DND-41 (cell line): ENCODE results near the gene SLC22A7.
"Not testable (repeated sequence)": the region's sequence is repeated elsewhere in the genome, so short reads cannot be mapped to it uniquely, and the experiment has no call there.

ENCODE experiments used
- ATAC-seq: fragments of 200-7000 bp; cut with Tn5 transposase; 3 replicates; pipeline ENCODE4 v1.9.1; 2021; ENCODE audit warnings: low read depth; ENCODE audit not compliant: insufficient read depth
- DNase-seq: peaks from one replicate; pipeline ENCODE4 v3.0.0-alpha.2; 2020
- H2AFZ ChIP-seq: 2 replicates; pipeline ENCODE4 v1.6.0; 2012; ENCODE audit warnings: low read depth, low read length
- H3K27ac ChIP-seq: 2 replicates; pipeline ENCODE4 v1.5.1; 2012; ENCODE audit warnings: low read length, inconsistent platforms
- H3K27me3 ChIP-seq: fragments of 200-600 bp; sonication (generic); 2 replicates; pipeline ENCODE4 v1.6.0; 2012; ENCODE audit warnings: low read length, mild to moderate bottlenecking, inconsistent platforms; ENCODE audit not compliant: insufficient read depth, poor library complexity
- H3K36me3 ChIP-seq: 2 replicates; pipeline ENCODE4 v1.5.1; 2012; ENCODE audit warnings: low read length, inconsistent platforms; ENCODE audit not compliant: insufficient read depth
- H3K4me1 ChIP-seq: 2 replicates; pipeline ENCODE4 v1.5.1; 2012; ENCODE audit warnings: mild to moderate bottlenecking, low read length; ENCODE audit not compliant: insufficient read depth
- H3K4me2 ChIP-seq: 2 replicates; pipeline ENCODE4 v1.6.0; 2012; ENCODE audit warnings: mild to moderate bottlenecking, moderate library complexity, low read length, inconsistent platforms; ENCODE audit not compliant: insufficient read depth
- H3K4me3 ChIP-seq, 2 experiments: fragments of 200-600 bp in 1 of 2; shearing (Covaris generic) in 1 of 2; 2 replicates each; pipeline ENCODE4 v1.5.1; 2012 to 2016; ENCODE audit warnings: inconsistent platforms in 2 of 2, low read length in 2 of 2, mild to moderate bottlenecking in 2 of 2, low read depth in 1 of 2, moderate library complexity in 1 of 2
- H3K79me2 ChIP-seq: 2 replicates; pipeline ENCODE4 v1.6.0; 2012; ENCODE audit warnings: low read length, inconsistent platforms; ENCODE audit not compliant: insufficient read depth
- H3K9ac ChIP-seq: 2 replicates; pipeline ENCODE4 v1.6.0; 2012; ENCODE audit warnings: low read depth, mild to moderate bottlenecking, inconsistent platforms, low read length, moderate library complexity
- H3K9me3 ChIP-seq: 2 replicates; pipeline ENCODE4 v1.5.1; 2012; ENCODE audit warnings: low read length, moderate library complexity, mild to moderate bottlenecking, inconsistent platforms; ENCODE audit not compliant: insufficient read depth, severe bottlenecking
- H4K20me1 ChIP-seq: 2 replicates; pipeline ENCODE4 v1.6.0; 2012; ENCODE audit warnings: low read length; ENCODE audit not compliant: insufficient read depth
- EZH2 ChIP-seq: IDR thresholded peaks from 3 replicates; pipeline ENCODE4 v1.6.1; 2012; ENCODE audit warnings: borderline replicate concordance, low read depth, mild to moderate bottlenecking, moderate library complexity, low read length, inconsistent platforms; ENCODE audit not compliant: severe bottlenecking
- TF ChIP-seq, protein P1 (sequence below): IDR thresholded peaks from 2 replicates; pipeline ENCODE4 v1.5.1; 2012; ENCODE audit warnings: borderline replicate concordance, low read length, moderate library complexity, mild to moderate bottlenecking; ENCODE audit not compliant: poor library complexity, severe bottlenecking; ENCODE audit errors: extremely low read depth

The SLC22A7 gene

DNA sequence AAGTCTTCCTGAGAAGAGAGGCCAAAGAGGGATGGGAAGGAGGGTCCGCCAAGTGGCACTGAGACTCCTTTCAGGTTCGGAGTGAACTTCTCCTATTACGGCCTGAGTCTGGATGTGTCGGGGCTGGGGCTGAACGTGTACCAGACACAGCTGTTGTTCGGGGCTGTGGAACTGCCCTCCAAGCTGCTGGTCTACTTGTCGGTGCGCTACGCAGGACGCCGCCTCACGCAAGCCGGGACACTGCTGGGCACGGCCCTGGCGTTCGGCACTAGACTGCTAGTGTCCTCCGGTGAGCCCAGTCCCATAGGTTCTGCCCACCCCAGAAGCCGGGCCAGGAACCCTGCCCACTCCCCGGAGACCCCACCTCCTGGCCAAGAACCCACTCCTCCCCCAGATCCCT, 4.1 kb downstream of the SLC22A7 start:
- no peaks in the 10 kb centered on the region for H3K36me3 ChIP-seq
- H3K4me3 ChIP-seq: no peak overlapping the region
- TF ChIP-seq, protein P1, sequence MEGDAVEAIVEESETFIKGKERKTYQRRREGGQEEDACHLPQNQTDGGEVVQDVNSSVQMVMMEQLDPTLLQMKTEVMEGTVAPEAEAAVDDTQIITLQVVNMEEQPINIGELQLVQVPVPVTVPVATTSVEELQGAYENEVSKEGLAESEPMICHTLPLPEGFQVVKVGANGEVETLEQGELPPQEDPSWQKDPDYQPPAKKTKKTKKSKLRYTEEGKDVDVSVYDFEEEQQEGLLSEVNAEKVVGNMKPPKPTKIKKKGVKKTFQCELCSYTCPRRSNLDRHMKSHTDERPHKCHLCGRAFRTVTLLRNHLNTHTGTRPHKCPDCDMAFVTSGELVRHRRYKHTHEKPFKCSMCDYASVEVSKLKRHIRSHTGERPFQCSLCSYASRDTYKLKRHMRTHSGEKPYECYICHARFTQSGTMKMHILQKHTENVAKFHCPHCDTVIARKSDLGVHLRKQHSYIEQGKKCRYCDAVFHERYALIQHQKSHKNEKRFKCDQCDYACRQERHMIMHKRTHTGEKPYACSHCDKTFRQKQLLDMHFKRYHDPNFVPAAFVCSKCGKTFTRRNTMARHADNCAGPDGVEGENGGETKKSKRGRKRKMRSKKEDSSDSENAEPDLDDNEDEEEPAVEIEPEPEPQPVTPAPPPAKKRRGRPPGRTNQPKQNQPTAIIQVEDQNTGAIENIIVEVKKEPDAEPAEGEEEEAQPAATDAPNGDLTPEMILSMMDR: no peak
- no peak for TF ChIP-seq EZH2
- H3K79me2 ChIP-seq: no peaks in the 10 kb centered on the region
- H3K27ac ChIP-seq: no peak overlapping the region
- 0 out of 2 replicates have a peak, but pooled peaks cover 5% of the 10 kb centered on the region for H4K20me1 ChIP-seq
- no peaks in the 10 kb centered on the region for H3K9me3 ChIP-seq
- DNase-seq: no peak
- no peak overlapping the region for H2AFZ ChIP-seq
- no peaks in the 10 kb centered on the region for H3K4me1 ChIP-seq
- no peak for ATAC-seq
- peaks cover 5% of the 10 kb centered on the region for H3K27me3 ChIP-seq
- no peak overlapping the region for H3K9ac ChIP-seq
- H3K4me2 ChIP-seq: no peak overlapping the region

DNA sequence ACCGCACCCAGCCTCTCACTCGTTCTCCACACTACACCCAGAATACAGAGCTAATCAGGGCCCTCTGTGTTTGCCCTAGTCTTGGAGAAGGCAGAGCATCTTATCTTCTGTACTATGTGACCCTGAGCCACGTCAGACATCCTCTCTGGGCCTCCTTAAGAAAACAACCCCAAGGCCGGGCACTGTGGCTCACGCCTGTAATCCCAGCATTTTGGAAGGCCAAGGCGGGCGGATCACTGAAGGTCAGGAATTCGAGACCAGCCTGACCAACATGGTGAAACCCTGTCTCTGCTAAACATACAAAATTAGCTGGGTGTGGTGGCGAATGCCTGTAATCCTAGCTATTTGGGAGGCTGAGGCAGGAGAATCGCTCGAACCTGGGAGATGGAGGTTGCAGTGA, 4.9 kb downstream of the SLC22A7 start:
- H3K4me2 ChIP-seq, H3K36me3 ChIP-seq, H3K4me3 ChIP-seq, H2AFZ ChIP-seq, H3K9me3 ChIP-seq, H3K27me3 ChIP-seq, H3K4me1 ChIP-seq, H3K79me2 ChIP-seq, H4K20me1 ChIP-seq, H3K9ac ChIP-seq, H3K27ac ChIP-seq, ATAC-seq, DNase-seq: not testable (repeated sequence)

DNA sequence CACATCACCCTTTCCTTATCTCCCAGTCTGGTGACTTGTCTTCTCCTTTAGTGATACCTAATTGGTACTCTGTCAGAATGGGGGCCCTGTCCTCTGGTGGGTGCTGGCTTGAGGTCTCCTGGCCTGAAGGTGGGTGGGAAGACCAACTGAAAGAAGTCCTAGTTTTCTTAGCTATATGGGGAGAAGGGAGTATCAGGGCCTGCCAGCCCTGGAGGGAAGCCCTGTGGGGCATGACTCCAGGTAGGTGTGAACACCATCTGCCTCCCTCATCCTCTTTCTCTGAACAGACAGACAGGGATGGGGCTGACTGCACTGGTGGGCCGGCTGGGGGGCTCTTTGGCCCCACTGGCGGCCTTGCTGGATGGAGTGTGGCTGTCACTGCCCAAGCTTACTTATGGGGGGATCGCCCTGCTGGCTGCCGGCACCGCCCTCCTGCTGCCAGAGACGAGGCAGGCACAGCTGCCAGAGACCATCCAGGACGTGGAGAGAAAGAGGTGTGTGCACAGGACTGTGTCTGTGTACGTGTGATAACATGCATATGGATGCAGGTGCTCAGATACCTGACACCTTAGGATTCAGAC, 5.8 kb downstream of the SLC22A7 start:
- Histone ChIP-seq H3K79me2 (no peaks in the 10 kb centered on the region), H3K9ac (no peak overlapping the region), H3K4me2 (no peak overlapping the region), H4K20me1 (0 out of 2 replicates have a peak, but pooled peaks cover 5% of the 10 kb centered on the region), H3K9me3 (no peaks in the 10 kb centered on the region), H3K27me3 (no peaks in the 10 kb centered on the region), H2AFZ (no peak overlapping the region), H3K36me3 (no peaks in the 10 kb centered on the region), H3K4me3 (no peak overlapping the region), H3K27ac (no peak overlapping the region), H3K4me1 (no peaks in the 10 kb centered on the region)
- ATAC-seq (no peak), DNase-seq (no peak)
- no peak for TF ChIP-seq EZH2
- TF ChIP-seq, protein P1: no peak

DNA sequence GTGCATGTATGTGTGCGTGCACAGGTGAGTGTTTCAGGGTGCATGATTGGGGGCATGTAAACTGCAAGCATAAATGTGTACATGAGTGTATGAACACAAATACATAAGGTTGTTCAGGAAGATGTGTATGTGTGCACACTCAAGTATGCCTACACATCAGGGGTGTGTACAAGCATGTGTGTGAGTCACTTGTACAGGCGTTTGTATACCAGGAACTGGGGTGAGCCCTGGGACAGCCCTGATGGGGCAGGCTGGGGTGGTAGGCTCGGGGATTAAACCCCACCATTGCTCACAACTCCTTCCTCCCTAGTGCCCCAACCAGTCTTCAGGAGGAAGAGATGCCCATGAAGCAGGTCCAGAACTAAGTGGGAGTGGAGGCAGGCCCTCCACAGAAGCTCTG, 6.3 kb downstream of the SLC22A7 start:
- Histone ChIP-seq H3K27me3 (no peaks in the 10 kb centered on the region), H3K27ac (no peak overlapping the region), H3K4me1 (no peaks in the 10 kb centered on the region), H3K9me3 (no peaks in the 10 kb centered on the region), H4K20me1 (0 out of 2 replicates have a peak, but pooled peaks cover 5% of the 10 kb centered on the region), H3K9ac (no peak overlapping the region), H3K36me3 (no peaks in the 10 kb centered on the region), H3K4me2 (no peak overlapping the region), H3K79me2 (no peaks in the 10 kb centered on the region), H2AFZ (no peak overlapping the region), H3K4me3 (no peak overlapping the region)
- no peak for ATAC-seq
- no peak for DNase-seq
- TF ChIP-seq, protein P1: no peak
- TF ChIP-seq EZH2: no peak
